Activated CD8-positive, alpha-beta memory T cell treated with anti-CD3 and anti-CD28 coated beads, Interleukin-2, amount 50 U/mL, for 4 hours (primary cell): ENCODE results near the gene TRIP10.
"Not testable (repeated sequence)": the region's sequence is repeated elsewhere in the genome, so short reads cannot be mapped to it uniquely, and the experiment has no call there.

Experiments
- DNase-seq: peaks from one replicate; pipeline ENCODE4 v3.0.0-alpha.2; 2020

The TRIP10 gene, protein sequence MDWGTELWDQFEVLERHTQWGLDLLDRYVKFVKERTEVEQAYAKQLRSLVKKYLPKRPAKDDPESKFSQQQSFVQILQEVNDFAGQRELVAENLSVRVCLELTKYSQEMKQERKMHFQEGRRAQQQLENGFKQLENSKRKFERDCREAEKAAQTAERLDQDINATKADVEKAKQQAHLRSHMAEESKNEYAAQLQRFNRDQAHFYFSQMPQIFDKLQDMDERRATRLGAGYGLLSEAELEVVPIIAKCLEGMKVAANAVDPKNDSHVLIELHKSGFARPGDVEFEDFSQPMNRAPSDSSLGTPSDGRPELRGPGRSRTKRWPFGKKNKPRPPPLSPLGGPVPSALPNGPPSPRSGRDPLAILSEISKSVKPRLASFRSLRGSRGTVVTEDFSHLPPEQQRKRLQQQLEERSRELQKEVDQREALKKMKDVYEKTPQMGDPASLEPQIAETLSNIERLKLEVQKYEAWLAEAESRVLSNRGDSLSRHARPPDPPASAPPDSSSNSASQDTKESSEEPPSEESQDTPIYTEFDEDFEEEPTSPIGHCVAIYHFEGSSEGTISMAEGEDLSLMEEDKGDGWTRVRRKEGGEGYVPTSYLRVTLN

DNA sequence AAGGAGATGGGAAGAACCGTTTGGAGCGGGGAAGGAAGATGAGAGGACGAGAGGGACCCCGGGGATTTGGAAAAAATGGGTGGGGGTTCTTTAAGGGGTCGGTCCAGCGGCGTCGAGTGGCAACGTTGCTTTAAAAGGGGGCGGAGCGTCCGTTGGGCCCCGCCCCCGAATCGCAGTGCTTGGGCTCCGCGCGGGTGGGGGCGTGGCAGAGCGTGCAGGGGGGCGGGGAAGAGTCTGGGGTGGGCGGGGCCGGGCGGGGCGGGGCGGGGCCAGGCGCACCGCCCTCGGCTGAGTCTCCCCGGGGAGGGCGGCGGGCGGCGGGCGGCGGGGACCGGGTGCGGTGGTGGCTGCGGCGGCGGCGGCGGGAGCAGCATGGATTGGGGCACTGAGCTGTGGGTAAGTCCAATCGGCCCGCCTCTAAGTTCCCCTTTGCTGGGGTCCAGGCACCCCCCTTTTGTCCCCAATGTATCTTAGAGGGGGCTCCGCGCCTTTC is at the start of gene TRIP10:
TSS of gene TRIP10 (plus strand) at position 291 of the 493 bp plus-strand sequence. CDS start at position 373, 82 bp downstream.
- DNase-seq = peak; percentile 82

DNA sequence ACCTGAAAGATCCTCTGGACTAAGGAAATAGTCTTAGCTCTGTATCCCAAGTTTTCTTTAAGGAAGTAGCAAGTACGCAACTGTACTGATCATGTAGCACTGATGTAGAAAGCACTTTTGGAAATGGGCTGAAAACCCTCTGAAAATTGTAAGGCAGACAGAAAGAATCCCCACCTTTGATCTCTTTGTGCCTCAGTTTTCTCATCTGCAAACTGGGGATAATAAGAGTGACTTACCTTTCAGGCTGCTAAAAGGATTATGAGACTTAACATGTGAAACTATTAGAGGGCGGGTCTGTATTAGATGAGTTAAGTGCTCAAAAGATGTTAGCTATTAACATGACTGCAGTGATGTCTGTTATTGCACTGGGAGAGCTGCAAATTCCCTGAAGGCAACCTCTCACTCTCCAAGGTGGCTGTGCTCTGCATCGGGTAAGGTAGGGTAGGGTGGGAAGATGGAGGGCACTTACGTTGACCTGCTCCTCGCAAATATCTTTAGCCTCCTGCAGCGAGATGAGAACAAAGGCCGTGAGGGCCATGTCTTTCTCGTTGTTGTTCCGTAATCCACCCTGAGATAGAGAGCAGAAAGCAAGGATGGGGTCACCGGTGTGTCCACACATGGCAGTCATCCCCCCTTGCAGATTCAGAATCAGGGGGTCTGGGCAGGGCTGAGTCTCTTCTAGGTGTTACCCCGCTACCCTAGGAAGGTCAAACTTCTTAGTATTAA is 49.2 kb upstream of the TRIP10 start:
- DNase-seq = no peak

DNA sequence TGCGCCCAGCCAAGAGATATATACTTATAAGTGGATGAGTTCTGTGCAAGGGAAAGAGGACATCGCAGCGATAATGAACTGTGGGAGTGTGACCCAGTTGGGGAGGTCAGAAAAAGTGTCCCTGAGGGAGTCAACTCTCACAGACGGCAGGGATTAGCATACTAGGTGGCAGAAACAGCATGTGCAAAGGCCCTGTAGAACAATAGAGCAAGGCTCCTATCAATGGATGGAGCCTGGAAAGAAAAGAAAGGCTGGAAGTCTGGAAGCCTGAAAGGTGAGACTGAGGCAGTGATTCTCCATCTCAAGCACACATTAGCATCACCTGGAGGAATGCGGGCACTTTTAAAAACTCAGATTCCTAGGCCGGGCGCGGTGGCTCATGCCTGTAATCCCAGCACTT is 48.1 kb upstream of the TRIP10 start:
- DNase-seq = no peak

DNA sequence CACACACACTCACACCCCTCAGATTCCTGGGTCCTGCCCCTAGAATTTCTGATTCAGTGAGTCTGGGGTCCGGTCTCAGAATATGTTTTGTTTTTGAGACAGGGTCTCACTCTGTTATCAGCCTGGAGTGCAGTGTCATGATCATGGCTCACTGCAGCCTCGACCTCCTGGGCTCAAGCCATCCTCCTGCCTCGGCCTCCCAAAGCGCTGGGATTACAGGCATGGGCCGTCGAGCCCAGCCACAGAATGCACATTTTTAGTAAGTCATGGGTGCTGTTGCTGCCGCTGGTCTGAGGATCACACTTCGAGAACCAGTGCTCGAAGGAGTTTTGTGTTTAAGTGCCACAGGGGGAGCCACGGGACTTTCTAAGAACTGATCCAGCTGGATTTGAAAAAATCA is 47.5 kb upstream of the TRIP10 start:
- no peak for DNase-seq

DNA sequence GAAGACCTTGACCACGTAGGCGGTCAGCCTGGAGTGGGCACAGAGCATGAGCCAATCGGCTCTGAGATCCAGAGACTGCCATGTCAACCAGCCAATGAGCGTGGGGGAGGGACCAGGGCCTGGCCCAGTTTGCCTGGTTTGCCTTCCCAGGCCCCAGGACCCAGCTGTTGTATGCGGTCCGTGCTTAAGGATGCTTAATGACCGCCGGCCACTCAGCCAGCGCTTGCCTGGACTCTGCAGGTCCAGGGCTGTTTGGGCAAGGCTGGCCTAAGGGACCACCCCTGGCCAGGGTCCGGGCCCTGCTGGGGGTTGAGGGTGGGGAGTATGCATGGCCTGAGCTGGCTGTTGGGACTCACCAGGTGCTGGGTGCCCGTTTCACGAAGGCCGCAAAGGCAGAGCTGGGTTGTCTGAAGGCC is 46.4 kb upstream of the TRIP10 start:
- DNase-seq = no peak

DNA sequence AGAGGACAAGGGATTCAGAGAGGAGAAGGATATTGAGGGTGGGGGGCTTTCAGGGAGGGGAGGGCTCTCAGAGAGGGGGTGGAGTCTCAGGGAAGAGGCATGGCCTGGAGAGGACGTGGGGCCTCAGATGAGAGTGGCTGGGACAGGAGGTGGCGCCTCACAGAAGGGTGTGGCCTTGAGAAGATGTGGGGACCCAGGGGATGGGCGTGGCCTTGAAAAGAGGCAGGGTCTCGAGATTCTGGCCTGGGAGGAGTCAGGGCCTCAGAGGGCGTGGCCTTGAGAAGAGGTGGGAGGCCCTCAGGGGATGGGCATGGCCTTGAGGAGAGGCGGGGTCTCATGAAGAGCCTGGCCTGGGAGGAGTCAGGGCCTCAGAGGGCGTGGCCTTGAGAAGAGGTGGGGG is 45.8 kb upstream of the TRIP10 start:
- no peak for DNase-seq

DNA sequence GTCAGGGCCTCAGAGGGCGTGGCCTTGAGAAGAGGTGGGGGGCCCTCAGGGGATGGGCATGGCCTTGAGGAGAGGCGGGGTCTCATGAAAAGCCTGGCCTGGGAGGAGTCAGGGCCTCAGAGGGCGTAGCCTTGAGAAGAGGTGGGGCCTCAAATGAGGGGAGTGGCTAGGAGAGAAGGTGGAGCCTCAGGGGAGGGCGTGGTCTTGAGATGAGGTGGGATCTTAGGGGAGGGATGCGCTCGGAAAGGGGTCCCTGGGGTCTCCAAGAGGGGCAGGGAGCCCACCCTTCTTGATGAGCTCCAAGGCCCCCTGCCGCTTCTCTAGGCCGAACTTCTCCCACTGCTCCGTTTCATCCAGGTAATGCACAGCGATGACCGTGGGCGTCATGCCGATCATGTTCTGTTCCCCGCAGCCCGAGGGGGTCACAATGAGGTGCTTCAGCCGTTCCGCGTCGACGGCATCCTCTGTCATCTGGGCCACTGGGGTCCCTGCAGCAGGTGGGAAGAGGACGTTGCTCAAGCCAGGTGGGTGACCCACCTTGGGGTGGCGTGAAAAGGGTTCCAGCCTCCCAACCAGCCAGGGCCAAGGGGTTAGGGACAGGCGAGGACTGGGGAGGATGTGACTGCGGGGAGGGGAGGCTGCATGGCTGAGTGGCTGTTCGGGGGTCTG is 45.2 kb upstream of the TRIP10 start:
- DNase-seq = no peak

DNA sequence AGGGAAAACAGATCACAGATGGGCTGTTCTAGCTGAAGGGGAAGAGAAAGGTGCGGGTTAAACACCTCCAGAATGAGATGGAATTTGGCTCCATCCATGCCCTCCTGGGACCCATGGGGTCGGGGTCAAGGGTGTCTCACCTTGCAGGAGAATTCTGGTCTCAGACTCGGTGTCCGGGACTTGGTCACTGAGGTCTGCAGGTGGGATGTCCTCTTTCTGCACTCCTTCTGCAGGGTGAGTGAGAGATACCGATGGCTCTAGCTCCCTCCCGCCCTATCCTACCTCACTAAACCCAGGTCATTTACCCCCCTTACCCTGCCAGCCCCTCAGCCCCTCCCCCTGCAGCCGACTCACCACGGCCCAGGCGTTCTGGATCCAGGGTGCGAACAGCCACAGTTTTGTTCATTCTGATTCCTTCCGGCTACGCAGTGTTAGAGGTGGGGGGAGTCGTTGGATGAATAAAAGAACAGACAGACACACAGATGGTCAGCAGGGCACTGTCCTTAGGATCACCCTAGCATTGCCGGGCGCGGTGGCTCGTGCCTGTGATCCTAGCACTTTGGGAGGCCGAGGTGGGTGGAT is 43.1 kb upstream of the TRIP10 start:
- DNase-seq = no peak

DNA sequence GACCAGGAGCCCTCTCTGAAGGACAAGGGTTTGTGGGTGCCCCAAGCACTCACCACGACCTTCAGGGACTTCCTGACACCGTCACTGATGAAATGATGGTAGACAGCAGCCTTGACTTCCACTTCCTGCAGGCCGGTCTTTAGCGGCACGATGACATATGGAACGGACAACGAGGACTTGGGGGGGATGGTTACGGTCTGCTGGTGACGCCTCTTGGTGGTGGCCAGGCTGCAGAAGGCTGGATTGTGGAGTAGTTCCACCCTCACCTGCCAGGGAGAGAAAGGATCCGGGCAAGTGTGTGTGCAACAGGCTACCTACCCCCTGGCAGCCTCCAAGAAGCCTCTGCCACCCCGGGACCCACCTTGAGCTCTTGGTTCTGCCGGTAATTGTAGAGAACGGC is 42.2 kb upstream of the TRIP10 start:
- DNase-seq = no peak

DNA sequence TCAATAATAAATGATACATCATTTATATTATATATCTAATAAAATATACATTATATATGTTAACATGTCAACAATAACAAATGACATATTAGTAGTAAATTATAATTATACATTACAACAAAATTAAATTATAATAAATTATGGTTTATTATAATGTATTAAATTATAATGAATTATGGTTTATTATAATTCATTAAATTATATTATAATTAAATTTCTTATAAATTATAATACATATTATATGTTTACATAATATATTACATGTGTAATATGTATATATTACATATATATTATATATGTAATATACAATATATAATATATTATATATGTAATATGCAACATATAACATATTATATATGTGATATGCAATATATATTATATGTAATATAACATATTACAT is 39.5 kb upstream of the TRIP10 start:
- no peak for DNase-seq

DNA sequence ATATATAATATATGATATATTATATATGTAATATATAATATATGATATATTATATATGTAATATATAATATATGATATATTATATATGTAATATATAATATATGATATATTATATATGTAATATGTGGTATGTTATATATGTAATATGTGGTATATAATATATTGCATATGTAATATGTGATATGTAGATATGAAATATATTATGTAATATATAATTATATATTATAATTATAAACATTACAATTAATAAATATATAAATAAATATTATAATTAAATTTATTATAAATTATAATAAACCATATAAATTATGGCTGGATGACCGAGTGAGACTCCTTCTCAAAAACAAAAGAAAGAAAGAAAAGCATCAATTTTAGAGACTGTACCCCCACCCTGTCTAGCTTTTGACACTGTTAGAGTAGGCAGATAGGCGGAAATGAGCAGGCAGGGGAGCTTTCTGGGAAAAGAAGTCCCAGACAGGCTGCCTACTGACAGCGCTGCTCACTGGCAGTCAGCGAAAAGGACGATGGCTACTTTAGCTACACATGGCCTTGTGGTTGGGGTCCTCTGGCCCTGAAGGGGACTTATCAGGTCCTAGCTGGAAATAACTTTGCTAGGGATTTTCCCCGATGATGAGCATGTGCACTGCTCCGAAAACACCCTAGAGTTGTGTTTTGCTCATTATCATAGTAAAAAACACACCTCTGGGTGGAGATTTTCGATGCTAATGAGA is 38.7 kb upstream of the TRIP10 start:
- no peak for DNase-seq

DNA sequence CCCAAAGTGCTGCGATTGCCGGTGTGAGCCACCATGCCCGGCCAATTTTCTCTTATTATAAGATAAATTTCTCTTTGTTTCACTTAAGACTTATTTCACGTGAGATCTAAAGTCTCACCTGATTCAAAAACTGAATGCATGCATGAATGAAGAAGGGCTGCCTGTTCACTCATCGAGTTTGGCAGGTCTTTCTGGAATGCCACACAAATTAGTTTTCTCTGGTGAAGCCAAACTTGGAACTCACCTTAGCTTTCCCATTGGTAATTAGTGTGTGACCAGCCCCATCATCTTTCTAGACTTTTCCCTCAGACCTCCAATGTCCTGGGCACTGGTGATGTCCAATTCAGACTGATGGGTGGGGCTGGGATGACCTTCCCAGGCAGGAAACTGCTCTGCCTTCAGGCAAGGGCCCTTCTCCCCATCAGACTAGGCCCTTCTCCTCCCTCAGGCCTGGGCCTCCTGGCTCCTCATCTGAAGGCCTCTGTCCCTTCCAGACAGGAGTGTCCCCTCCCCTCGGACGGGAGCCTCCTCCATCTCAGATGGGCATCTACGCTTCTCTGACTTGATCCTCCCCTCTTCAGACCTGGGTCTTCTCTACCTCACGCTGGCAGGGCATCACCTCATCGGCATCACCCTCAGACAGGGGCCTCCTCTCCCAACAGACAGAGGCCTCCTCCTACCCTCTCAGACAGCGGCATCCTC is 33.4 kb upstream of the TRIP10 start:
- DNase-seq = no peak

DNA sequence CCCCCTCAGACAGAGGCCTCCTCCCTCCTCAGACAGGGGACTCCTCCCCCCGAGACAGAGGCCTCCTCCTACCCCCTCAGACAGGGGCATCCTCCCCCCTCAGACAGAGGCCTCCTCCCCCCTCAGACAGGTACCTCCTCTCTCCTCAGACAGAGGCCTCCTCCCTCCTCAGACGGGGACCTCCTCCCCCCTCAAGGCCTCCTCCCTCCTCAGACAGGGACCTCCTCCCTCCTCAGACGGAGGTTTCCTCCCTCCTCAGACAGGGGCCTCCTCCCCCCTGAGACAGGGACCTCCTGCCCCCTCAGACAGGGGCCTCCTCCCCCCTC is 32.9 kb upstream of the TRIP10 start:
- no peak for DNase-seq

DNA sequence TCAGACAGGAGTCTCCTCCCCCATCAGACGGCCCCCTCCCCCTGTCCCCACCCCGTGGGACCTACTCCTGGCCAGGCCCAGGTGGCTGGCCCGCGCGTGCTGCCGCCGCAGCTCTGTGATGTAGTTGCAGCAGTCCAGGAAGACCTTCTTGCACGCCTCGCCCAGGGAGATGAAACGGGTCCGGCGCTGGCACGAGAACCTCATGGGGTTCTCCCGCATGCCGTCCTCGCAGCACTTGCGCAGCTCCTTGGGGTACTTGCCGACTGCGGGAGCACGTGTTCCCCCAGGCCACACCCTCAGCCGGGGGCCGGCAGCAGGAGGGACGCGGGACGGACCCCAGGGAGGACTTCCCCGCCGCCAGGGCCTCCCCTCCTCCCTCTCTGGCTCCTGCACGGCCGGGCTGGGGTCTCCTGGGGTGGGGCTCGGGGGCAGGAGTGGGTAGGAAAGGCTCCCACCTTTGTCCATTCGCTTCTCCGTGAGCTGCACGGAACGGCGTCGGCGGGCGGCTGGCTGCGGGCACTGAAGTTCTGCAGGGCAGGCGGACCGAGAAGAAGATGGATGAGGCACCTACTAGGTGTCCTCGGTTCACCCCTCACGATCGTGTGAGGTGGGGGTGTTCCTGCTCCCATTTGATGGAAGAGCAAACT is 32.3 kb upstream of the TRIP10 start:
- no peak for DNase-seq

DNA sequence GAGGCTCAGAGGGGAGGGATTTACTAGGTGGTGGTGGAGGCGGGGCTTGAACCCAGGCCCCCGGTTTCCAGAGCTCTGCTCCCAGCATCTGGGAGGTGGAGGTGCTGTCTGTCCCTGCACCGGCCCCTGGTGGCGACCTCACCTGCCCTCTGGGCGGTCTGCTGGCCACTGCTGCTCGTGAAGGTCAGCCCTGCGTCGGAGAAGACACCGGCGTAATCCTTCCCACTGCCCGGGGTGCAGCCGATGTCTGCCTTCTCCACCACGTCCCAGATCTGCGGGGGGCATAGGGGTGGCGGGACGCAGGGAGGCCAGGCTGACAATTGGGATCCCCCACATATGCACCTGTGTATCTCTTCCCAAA is 31.8 kb upstream of the TRIP10 start:
- no peak for DNase-seq

DNA sequence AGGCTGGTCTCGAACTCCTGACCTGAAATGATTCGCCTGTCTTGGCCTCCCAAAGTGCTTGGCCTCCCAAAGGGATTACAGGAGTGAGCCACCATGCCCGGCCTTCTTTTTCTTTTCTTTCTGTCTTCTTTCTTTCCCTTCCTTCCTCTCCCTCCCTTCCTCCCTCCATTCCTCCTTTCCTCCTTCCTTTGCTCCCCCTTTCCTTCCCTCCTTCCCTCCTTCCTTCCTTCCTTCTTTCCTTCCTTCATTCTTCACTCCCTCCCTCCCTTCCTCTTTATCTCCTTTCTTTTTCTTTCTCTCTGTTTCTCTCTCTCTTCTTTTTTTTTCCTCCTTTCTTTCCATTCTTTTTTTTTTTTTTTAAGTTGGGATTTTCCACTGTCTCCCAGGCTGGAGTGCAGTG is 31.1 kb upstream of the TRIP10 start:
- no peak for DNase-seq

DNA sequence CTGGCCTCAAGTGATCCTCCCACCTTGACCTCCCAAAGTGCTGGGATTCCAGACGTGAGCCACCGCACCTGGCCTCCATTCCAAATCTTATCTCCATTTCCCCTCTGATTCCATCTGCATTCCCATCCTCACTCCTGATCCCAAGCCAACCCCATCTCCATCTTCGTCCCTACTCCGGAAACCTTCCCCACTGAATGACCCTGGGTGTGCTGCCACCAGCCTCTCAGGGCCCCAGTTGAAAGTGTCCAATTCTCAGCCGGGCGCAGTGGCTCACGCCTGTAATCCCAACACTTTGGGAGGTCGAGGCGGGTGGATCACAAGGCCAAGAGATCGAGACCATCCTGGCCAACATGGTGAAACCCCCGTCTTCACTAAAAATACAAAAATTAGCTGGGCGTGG is 30.6 kb upstream of the TRIP10 start:
- not testable (repeated sequence) for DNase-seq

DNA sequence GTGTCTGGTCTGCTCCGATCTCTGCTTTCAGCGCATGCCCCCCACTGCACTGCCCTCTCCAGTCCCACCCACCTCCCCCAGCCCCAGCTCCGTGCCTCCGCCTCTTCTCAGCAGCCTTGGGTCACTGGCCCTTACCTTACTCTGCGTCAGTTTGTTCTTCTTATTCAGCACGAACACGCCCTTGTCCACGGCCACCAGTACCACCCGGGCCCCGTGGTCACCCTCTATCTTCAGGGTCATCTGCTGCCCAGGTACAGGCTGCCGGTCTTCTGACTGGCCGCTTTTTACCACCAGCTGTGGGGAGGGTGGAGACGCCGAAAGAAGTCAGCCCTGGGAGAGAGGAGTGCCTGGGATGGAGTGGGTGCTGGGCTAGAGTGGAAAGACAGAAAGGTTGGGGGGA is 29.9 kb upstream of the TRIP10 start:
- no peak for DNase-seq

DNA sequence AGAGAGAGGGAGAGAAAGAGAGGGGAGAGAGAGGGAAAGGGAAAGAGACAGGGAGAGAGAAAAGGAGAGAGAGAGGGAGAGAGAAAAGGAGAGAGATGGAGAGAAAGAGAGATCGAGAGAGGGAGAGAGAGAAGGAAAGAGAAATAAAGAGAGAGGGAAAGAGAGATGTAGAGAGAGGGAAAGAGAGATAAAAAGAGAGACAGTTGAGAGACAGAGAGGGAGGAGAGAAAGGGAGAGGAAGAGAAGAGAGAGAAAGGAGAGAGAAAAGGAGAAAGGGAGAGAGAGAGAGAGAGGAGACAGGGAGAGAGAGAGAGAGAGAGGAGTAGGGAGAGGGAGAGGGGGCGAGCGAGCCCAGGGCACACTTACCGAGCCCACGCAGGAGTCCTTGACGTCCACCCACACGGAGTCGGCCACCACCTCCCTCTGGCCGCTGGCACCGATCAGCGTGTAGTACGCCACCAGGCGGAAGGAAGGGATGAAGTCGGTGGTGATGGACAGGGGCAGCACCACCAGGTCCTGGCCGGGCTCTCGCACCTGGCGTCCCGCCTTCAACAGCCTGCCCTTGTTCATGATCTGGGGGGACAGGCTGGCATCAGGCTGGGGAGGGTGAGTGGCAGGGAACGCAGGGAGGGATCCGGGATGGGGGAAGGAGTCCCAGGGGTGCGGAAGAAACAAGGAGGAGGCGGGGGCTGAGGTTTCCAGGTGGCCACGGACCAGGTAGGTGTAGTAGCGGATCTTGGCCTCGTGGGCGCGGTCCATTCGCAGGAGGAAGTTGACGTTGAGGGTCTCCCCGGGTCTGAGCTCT is 29.0 kb upstream of the TRIP10 start:
- DNase-seq = no peak

DNA sequence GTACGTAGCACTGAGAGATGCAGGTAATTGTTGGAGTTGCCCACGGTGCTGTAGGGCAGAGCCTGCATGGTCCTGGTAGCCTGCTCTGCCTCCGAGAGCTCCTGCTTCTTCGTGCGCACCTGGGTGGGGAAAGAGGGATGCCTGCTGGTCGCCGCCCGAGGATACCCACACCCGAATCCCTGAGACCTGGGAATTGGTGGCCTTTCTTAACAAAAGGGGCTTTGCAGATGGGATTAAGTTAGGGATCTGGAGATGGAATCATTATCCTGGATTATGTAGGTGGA is 28.5 kb upstream of the TRIP10 start:
- no peak for DNase-seq

DNA sequence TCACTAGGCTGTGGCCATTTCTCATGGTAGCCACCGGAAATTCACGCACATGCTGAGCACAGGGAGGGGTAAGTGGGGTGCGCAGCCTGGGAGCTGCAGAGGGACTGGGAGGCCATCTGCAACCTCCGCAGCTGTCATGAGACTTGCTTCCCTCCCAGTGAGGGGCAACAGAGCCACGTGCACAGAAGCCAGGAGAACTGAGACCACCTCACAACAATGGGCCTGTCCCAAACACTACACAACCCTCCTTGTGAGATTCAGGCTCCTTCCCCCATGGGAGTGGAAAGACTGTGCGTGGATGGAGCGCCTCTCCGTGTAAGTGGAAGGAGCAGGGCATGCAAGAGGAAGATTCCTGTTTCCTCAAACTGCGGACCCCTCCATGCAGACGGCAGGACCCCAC is 27.9 kb upstream of the TRIP10 start:
- no peak for DNase-seq
